IPS-15b (cell line): ENCODE results near the gene EFHC1.
"Not testable (repeated sequence)": the region's sequence is repeated elsewhere in the genome, so short reads cannot be mapped to it uniquely, and the experiment has no call there.

Experiments
- H3K27me3 ChIP-seq: one replicate; pipeline ENCODE4 v1.6.1; 2013; ENCODE audit warnings: low read length; ENCODE audit not compliant: control insufficient read depth, insufficient read depth
- H3K36me3 ChIP-seq: one replicate; pipeline ENCODE4 v1.6.1; 2013; ENCODE audit warnings: low read length; ENCODE audit not compliant: control insufficient read depth, insufficient read depth
- H3K4me1 ChIP-seq: one replicate; pipeline ENCODE4 v1.6.1; 2013; ENCODE audit warnings: mild to moderate bottlenecking, low read length; ENCODE audit not compliant: control insufficient read depth, insufficient read depth
- H3K4me3 ChIP-seq: one replicate; pipeline ENCODE4 v1.5.1; 2013; ENCODE audit warnings: low read depth, low read length
- H3K9ac ChIP-seq: one replicate; pipeline ENCODE4 v1.6.1; 2013; ENCODE audit warnings: low read depth, mild to moderate bottlenecking, low read length
- H3K9me3 ChIP-seq: one replicate; pipeline ENCODE4 v1.6.1; 2013; ENCODE audit warnings: mild to moderate bottlenecking, low read length; ENCODE audit not compliant: control insufficient read depth, insufficient read depth

The EFHC1 gene

GRCh38 chr6:52419809-52420667 lies at the start of gene EFHC1:
Gene EFHC1 (plus strand): TSS chr6:52420342. CDS start chr6:52420411, 69 bp downstream.
- H3K4me1 ChIP-seq: peaks cover 2% of the 10 kb centered on the region
- no peaks in the 10 kb centered on the region for H3K9me3 ChIP-seq
- H3K9ac ChIP-seq: peak within 1 kb of the TSS; percentile 74
- no peaks in the 10 kb centered on the region for H3K36me3 ChIP-seq
- H3K27me3 ChIP-seq: no peaks in the 10 kb centered on the region
- peak within 1 kb of the TSS; percentile 78 for H3K4me3 ChIP-seq

GRCh38 chr6:52371656-52372191 lies 48.4 kb upstream of the EFHC1 start:
- no peaks in the 10 kb centered on the region for H3K27me3 ChIP-seq
- no peaks in the 10 kb centered on the region for H3K36me3 ChIP-seq
- no peak overlapping the region for H3K9ac ChIP-seq
- H3K4me3 ChIP-seq: no peak overlapping the region
- peaks cover 4% of the 10 kb centered on the region for H3K4me1 ChIP-seq
- H3K9me3 ChIP-seq: no peaks in the 10 kb centered on the region

GRCh38 chr6:52373151-52373690 lies 46.9 kb upstream of the EFHC1 start:
- Histone ChIP-seq H3K27me3 (no peaks in the 10 kb centered on the region), H3K36me3 (no peaks in the 10 kb centered on the region), H3K9ac (no peak overlapping the region), H3K4me3 (no peak overlapping the region), H3K4me1 (peaks cover 4% of the 10 kb centered on the region), H3K9me3 (no peaks in the 10 kb centered on the region)

GRCh38 chr6:52374247-52374646 lies 45.9 kb upstream of the EFHC1 start:
- no peaks in the 10 kb centered on the region for H3K36me3 ChIP-seq
- H3K9me3 ChIP-seq: no peaks in the 10 kb centered on the region
- H3K4me1 ChIP-seq: peaks cover 4% of the 10 kb centered on the region
- no peaks in the 10 kb centered on the region for H3K27me3 ChIP-seq
- H3K4me3 ChIP-seq: no peak overlapping the region
- no peak overlapping the region for H3K9ac ChIP-seq

- H3K9me3 ChIP-seq: no peaks in the 10 kb centered on the region
- no peaks in the 10 kb centered on the region for H3K27me3 ChIP-seq
- H3K4me3 ChIP-seq: no peak overlapping the region
- H3K4me1 ChIP-seq: peaks cover 4% of the 10 kb centered on the region
- no peaks in the 10 kb centered on the region for H3K36me3 ChIP-seq
- no peak overlapping the region for H3K9ac ChIP-seq
These were observed 44.2 kb upstream of the EFHC1 start for GRCh38 chr6:52375780-52376556.

GRCh38 chr6:52376763-52377162 lies 43.4 kb upstream of the EFHC1 start:
- Histone ChIP-seq H3K27me3 (no peaks in the 10 kb centered on the region), H3K36me3 (no peaks in the 10 kb centered on the region), H3K9me3 (no peaks in the 10 kb centered on the region), H3K9ac (no peak overlapping the region), H3K4me3 (no peak overlapping the region), H3K4me1 (peaks cover 4% of the 10 kb centered on the region)

- H3K9me3 ChIP-seq: no peaks in the 10 kb centered on the region
- H3K4me1 ChIP-seq: peaks cover 4% of the 10 kb centered on the region
- H3K4me3 ChIP-seq: no peak overlapping the region
- no peak overlapping the region for H3K9ac ChIP-seq
- no peaks in the 10 kb centered on the region for H3K36me3 ChIP-seq
- no peaks in the 10 kb centered on the region for H3K27me3 ChIP-seq
These were observed 42.5 kb upstream of the EFHC1 start for GRCh38 chr6:52377538-52378221.

GRCh38 chr6:52381249-52381648 lies 38.9 kb upstream of the EFHC1 start:
- Histone ChIP-seq H3K27me3 (no peaks in the 10 kb centered on the region), H3K9ac (no peak overlapping the region), H3K4me3 (no peak overlapping the region), H3K4me1 (no peaks in the 10 kb centered on the region), H3K9me3 (no peaks in the 10 kb centered on the region), H3K36me3 (no peaks in the 10 kb centered on the region)

- H3K4me1 ChIP-seq: no peaks in the 10 kb centered on the region
- peaks cover 2% of the 10 kb centered on the region for H3K36me3 ChIP-seq
- H3K27me3 ChIP-seq: no peaks in the 10 kb centered on the region
- H3K9ac ChIP-seq: no peak overlapping the region
- H3K4me3 ChIP-seq: no peak overlapping the region
- no peaks in the 10 kb centered on the region for H3K9me3 ChIP-seq
These were observed 35.9 kb upstream of the EFHC1 start for GRCh38 chr6:52384145-52384766.

- Histone ChIP-seq H3K27me3 (no peaks in the 10 kb centered on the region), H3K4me1 (no peaks in the 10 kb centered on the region), H3K9ac (no peak overlapping the region), H3K4me3 (no peak overlapping the region), H3K9me3 (no peaks in the 10 kb centered on the region), H3K36me3 (peaks cover 2% of the 10 kb centered on the region)
These were observed 35.1 kb upstream of the EFHC1 start for GRCh38 chr6:52385074-52385473.

GRCh38 chr6:52388119-52388518 lies 32.0 kb upstream of the EFHC1 start:
- H3K4me1 ChIP-seq, H3K4me3 ChIP-seq, H3K36me3 ChIP-seq, H3K9ac ChIP-seq, H3K27me3 ChIP-seq, H3K9me3 ChIP-seq: not testable (repeated sequence)
